GM19372 (cell line): ENCODE data around the gene ZNF672.

Experiments used
- ATAC-seq: cut with Tn5 transposase; IDR thresholded peaks from one replicate; pipeline ENCODE4 v1.9.1; 2021; ENCODE audit warnings: mild to moderate bottlenecking, low read depth, moderate library complexity; ENCODE audit not compliant: unreplicated experiment

The ZNF672 gene

GRCh38 chr1:248812736-248813425 is 25.1 kb upstream of the ZNF672 start:
- no peak for ATAC-seq

GRCh38 chr1:248813546-248813945 is 24.5 kb upstream of the ZNF672 start:
- ATAC-seq: no peak

GRCh38 chr1:248814351-248814750 is 23.7 kb upstream of the ZNF672 start:
- no peak for ATAC-seq

- ATAC-seq: no peak
Measured at GRCh38 chr1:248815407-248816034, 22.5 kb upstream of the ZNF672 start.

GRCh38 chr1:248816042-248816851 is 21.8 kb upstream of the ZNF672 start:
- ATAC-seq: no peak

GRCh38 chr1:248817065-248817464 is 21.0 kb upstream of the ZNF672 start:
- no peak for ATAC-seq

- no peak for ATAC-seq
Measured at GRCh38 chr1:248818505-248819374, 19.3 kb upstream of the ZNF672 start.

- no peak for ATAC-seq
Measured at GRCh38 chr1:248820041-248820585, 17.9 kb upstream of the ZNF672 start.

GRCh38 chr1:248821101-248821500 is 16.9 kb upstream of the ZNF672 start:
- ATAC-seq: no peak

- ATAC-seq: no peak
Measured at GRCh38 chr1:248821641-248822040, 16.4 kb upstream of the ZNF672 start.

- no peak for ATAC-seq
Measured at GRCh38 chr1:248822148-248823032, 15.6 kb upstream of the ZNF672 start.

- ATAC-seq: no peak
Measured at GRCh38 chr1:248823517-248824001, 14.5 kb upstream of the ZNF672 start.

- no peak for ATAC-seq
Measured at GRCh38 chr1:248824301-248824700, 13.7 kb upstream of the ZNF672 start.

GRCh38 chr1:248824701-248825100 is 13.3 kb upstream of the ZNF672 start:
- ATAC-seq: no peak

- no peak for ATAC-seq
Measured at GRCh38 chr1:248825136-248825535, 12.9 kb upstream of the ZNF672 start.

- ATAC-seq: peak; percentile 1
Measured at GRCh38 chr1:248825573-248825908, 12.5 kb upstream of the ZNF672 start.

- peak; percentile 83 for ATAC-seq
Measured at GRCh38 chr1:248825909-248826760, 11.9 kb upstream of the ZNF672 start, which contains the start of gene SH3BP5L. SH3BP5L (minus strand) TSS chr1:248825915; CDS start chr1:248824935, 980 bp downstream.

GRCh38 chr1:248828845-248829244 is 9.2 kb upstream of the ZNF672 start:
- no peak for ATAC-seq
